NCI-H1092 (cell line): ENCODE measurements around the gene TPPP.

Experiments
- DNase-seq: peaks from one replicate; lab custom pipeline; 2025; lab: John Stamatoyannopoulos, UW

TPPP gene

GRCh38 chr5:665541-665955 lies 27.6 kb downstream of the TPPP start:
- no peak for DNase-seq

- DNase-seq, result no peak
Observed at GRCh38 chr5:664994-665360, 28.2 kb downstream of the TPPP start.

GRCh38 chr5:664343-664993 lies 28.7 kb downstream of the TPPP start:
- no peak for DNase-seq

- DNase-seq, result no peak
Observed at GRCh38 chr5:663436-664342, 29.5 kb downstream of the TPPP start.

- no peak for DNase-seq
Observed at GRCh38 chr5:662751-663435, 30.3 kb downstream of the TPPP start.

- no peak for DNase-seq
Observed at GRCh38 chr5:661891-662750, 31.0 kb downstream of the TPPP start.

GRCh38 chr5:660491-661030 lies 32.6 kb downstream of the TPPP start:
- DNase-seq, result no peak

- no peak for DNase-seq
Observed at GRCh38 chr5:659496-660263, 33.5 kb downstream of the TPPP start.

GRCh38 chr5:658103-658502 lies 35.0 kb downstream of the TPPP start:
- no peak for DNase-seq

GRCh38 chr5:657570-657969 lies 35.6 kb downstream of the TPPP start:
- DNase-seq, result no peak

GRCh38 chr5:655406-655805 lies 37.7 kb downstream of the TPPP start:
- DNase-seq, result no peak

- DNase-seq, result no peak
Observed at GRCh38 chr5:654071-654778, 38.9 kb downstream of the TPPP start.

- DNase-seq, result no peak
Observed at GRCh38 chr5:652773-653350, 40.3 kb downstream of the TPPP start.

- no peak for DNase-seq
Observed at GRCh38 chr5:652023-652515, 41.1 kb downstream of the TPPP start.

- no peak for DNase-seq
Observed at GRCh38 chr5:651296-652022, 41.7 kb downstream of the TPPP start.

- DNase-seq, result no peak
Observed at GRCh38 chr5:647727-648126, 45.4 kb downstream of the TPPP start.

GRCh38 chr5:647311-647710 lies 45.8 kb downstream of the TPPP start:
- no peak for DNase-seq

- no peak for DNase-seq
Observed at GRCh38 chr5:646396-647201, 46.6 kb downstream of the TPPP start.
